PC-3 (cell line): ENCODE data around the gene KRT81.

Source experiments
- EZH2 ChIP-seq: fragments of 300-600 bp; sonication (generic); IDR thresholded peaks from one replicate; pipeline ENCODE4 v1.6.1; 2017; ENCODE audit warnings: antibody characterized with exemption, mild to moderate bottlenecking, low read length; ENCODE audit not compliant: unreplicated experiment
- TF ChIP-seq, protein P1 (sequence below): fragments of 300-600 bp; sonication (generic); conservative IDR thresholded peaks from 2 replicates; pipeline ENCODE4 v1.5.1; 2017; ENCODE audit warnings: antibody characterized with exemption, low read depth, mild to moderate bottlenecking, low read length

DNA sequence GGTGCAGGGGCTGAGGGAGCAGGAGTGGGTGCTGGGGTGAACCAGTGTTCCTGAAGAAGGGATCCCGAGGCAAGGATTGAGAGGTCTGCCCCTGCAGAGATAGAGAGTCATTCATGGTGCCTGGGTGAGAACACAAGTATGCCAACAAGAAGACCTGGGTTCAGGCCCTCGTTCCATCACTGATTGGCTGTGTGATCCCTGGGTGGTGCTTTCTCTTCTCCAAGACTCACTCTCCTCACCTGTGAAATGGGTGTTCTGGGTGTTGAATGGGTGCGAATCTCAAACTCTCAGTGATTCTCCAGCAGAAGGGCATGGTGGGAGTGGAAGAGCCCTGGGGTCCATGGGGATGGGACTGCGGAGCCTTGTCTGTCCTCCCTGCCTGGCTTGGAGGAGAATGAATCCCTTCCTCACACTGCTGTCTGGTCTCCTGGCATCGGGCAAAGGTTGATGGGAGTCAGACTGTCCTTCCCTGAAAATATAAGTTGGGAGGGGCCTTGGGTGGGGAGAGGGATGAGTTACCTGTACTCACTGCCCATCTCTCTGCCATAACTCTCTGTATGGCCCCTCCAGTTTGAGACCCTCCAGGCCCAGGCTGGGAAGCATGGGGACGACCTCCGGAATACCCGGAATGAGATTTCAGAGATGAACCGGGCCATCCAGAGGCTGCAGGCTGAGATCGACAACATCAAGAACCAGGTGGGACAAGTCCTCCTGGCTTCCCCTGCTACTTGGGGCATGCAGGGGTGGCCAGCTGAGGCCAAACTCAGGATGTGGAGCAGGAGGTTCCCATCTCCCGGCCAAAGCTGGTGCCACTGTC is 48.7 kb downstream of the KRT81 start:
- TF ChIP-seq, protein P1, sequence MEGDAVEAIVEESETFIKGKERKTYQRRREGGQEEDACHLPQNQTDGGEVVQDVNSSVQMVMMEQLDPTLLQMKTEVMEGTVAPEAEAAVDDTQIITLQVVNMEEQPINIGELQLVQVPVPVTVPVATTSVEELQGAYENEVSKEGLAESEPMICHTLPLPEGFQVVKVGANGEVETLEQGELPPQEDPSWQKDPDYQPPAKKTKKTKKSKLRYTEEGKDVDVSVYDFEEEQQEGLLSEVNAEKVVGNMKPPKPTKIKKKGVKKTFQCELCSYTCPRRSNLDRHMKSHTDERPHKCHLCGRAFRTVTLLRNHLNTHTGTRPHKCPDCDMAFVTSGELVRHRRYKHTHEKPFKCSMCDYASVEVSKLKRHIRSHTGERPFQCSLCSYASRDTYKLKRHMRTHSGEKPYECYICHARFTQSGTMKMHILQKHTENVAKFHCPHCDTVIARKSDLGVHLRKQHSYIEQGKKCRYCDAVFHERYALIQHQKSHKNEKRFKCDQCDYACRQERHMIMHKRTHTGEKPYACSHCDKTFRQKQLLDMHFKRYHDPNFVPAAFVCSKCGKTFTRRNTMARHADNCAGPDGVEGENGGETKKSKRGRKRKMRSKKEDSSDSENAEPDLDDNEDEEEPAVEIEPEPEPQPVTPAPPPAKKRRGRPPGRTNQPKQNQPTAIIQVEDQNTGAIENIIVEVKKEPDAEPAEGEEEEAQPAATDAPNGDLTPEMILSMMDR, result no peak
- TF ChIP-seq EZH2, result no peak
